ENCODE results near the gene MTOR.
"Not testable (repeated sequence)": the region's sequence is repeated elsewhere in the genome, so short reads cannot be mapped to it uniquely, and the experiment has no call there.

MTOR gene

DNA sequence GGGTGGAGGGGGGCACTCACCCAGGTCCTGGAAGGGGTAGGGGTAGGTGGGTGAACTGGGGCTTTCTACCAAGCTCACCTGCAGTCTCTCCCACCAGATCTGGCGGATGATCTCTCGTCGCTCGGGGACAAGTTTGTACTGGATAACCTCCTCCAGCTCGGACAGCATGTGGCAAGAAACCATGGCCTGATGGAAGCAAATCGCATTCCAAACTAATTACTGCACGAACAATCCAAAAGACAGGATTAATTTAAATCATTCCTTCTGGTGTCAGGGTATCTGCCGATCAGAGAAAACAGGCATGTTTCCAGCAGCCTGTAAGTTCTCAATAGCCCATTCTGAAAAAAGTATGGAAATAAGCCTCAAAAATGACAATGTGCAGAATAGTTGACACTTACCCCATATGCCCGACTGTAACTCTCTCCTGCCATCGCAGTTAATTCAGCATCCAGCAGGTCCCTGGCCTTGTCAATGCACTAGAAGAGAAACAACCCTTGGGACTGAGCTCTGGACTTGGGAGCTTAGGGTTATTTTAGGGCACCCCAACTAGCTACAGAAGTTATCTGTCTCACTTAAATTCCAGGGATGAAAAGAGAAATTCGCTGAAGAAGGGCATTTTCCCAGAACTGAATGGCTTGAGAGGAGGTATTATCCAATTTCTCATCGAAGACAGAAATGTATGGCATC is 117.6 kb downstream of the MTOR start:
- DNase-seq = no peak

DNA sequence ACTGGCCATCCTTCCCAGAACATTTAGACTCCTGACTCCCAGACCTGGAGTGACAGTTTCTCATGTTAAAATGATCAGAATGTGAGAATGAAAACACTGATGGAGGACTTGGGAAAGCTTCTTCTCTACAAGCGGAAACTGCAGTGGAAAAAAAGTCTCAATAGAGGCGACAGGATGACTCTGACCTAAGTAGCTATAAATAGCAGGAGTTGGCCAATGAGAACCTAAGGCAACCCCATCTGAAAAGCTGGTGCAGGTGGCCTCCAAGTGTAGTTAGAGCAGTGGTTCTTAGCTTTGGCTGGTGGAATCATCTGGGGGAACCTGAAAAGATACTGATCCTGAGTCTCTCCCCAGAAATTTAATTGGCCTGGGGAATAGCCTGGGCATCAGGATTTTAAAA is 118.4 kb downstream of the MTOR start:
- no peak for DNase-seq

DNA sequence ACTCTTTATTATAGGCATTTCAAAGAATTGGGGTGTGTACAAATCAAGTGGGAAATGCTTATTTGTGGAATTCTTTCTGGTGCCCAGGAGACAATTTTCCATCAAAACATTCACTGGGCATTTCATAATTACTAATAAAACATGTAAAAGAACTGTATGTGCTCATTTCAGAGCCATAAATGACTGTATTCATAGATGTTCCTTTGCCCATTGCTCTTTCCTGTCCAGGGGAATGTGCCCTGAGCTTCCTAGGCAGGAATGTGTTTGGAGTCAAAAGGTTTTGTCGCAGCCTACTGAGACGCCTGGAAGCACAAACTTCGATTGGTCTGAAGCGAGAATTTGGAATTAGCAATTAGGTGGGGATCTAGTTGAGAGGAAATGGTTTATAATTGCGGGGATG is 119.0 kb downstream of the MTOR start:
- no peak for DNase-seq

- no peak for DNase-seq
These were observed 119.5 kb downstream of the MTOR start for GRCh38 chr1:11142618-11143391.

- DNase-seq = no peak
These were observed 123.4 kb downstream of the MTOR start for GRCh38 chr1:11138952-11139351.

- DNase-seq = no peak
These were observed 124.3 kb downstream of the MTOR start for GRCh38 chr1:11138029-11138428.

DNA sequence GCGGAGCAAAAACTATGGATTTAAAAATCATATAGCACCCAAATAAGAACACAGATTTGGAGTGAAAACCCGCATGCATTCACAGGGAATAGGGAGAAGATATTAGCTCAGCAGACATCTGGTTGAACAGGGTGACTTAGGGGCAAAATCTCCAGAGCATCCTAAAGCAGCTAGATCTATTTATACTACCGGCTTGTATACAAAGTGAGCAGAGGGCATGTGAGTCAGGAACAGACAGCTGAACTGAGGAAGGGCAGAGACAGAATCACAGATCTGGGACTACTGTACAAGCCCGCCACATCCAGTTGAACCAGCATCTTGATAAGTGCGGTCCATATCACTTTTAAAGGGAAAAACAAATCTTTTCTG is 127.5 kb downstream of the MTOR start:
- no peak for DNase-seq

GRCh38 chr1:11134251-11134897 is 128.0 kb downstream of the MTOR start:
- no peak for DNase-seq

DNA sequence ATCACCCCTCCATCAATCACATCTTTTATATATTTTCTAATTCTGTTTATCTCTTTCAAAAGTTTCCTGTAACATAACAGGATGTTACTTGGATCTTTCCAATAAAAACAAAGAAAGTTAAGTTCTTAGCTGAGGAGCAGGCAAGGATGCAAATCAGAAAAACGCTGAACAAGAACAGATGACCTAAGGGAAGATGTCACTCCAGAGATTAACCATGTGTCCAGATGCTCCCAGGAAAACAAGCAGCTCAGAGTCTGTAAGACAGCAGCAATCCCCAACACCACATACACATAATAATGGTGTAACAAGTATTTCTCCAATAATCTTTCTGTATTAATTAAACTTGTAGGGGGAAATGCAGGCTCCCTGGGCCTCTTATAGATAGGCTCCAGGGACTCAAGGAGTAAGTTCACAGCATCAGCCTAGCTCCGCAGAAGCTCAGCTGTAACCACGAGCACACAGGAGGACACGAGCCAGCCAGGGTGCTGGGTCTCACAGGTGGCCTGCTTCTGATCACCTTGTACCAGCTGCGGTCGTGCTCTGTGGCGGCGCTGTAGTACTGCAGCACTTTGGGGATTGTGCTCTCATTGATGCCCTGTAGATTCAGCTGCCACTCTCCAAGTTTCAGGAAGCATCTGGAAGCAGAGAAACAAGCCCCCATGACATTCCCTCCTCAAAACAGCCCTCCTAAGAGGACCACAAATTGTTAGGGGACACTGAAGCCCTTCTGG is 129.6 kb downstream of the MTOR start:
- no peak for DNase-seq

DNA sequence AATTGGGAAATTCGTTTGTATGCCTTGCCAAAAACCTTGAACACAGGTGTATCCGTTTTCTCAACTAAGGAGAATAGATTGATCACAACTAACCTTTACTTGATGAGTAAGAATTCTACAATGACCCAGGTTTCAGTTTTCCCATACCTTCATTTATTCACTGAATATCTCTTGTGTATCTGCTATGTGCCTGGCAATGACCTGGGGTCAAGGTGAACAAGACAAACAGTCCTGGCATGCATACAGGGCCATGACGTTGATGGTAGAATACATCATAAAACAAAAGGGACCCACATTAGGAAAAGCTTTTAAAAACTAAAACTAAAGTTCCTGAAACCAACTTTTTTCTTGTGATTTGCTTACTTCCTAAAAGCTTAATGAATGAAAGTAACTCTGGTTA is 130.5 kb downstream of the MTOR start:
- DNase-seq = no peak

DNA sequence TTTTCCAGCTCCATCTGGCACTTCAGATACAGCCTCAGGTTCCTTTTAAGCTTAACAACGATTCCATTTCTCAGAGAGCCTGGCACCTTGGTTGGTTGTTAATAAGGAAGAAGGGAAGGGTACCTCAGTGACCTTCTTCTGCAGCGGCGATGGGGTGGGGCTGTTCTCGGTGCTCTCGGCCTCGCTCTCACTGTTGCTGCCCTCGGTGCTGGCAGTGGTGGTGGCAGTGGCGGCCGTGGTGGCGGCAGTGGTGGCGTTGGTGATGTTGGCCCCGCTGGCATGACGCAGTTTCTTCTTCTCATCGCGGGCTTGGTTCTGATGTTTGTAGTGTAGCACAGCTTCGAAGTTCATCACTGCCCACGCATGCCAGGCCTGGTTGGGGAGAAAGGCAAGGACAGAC is 131.9 kb downstream of the MTOR start:
- no peak for DNase-seq

- DNase-seq = no peak
These were observed 132.5 kb downstream of the MTOR start for GRCh38 chr1:11129649-11130390.

DNA sequence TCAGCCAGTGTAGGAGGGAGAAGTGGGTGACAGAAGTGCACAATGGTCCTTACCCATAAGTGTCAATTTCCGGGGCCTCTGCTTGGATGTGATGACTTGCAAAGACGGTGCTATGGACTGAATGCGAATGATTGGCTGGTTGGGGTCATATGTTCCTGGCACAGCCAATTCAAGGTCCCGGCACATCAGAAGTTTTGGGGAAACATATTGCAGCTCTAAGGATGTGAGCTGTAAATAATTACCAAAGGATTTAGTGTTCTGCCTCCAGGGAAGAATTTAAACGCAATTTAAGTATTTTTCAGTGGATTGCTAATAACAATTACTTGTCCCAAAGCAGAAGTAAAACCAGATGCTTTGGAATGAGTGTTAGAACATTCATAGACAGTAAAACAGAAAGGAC is 135.8 kb downstream of the MTOR start:
- no peak for DNase-seq

- no peak for DNase-seq
These were observed 136.4 kb downstream of the MTOR start for GRCh38 chr1:11125931-11126330.

DNA sequence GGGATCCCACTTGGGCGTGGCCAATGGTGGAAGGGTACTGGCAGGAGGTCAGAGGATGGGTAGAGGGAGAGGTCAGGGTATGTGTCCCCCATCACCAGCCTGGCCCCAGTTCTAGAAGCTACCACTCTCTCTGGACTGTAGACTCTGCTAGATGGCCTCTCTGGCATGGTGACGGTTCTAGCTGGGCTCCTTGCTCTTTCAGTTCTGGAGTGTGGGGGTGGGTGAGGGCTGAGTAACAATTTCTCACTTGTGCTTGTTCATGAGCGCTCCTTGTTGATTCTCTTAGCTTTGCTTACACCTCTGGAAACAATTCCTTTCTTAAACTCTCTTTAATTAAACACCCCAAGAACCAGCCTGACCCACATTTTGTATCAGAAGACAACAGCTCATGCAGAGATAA is 137.4 kb downstream of the MTOR start:
- DNase-seq = no peak

DNA sequence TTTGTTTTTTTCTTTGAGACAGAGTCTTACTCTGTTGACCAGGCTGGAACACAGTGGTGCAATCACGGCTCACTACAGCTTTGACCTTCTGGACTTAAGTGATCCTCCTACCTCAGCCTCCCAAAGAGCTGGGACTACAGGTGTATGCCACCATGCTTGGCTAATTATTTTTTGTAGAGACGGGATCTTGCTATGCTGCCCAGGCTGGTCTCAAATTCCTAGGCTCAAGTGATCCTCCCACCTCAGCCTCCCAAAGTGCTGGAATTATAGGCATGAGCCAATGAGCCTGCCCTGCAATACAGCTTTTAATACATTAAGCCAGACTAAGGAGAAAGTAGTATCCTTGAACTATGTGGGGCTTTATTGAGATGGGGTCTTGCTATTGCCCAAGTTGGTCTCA is 146.0 kb downstream of the MTOR start:
- no peak for DNase-seq

DNA sequence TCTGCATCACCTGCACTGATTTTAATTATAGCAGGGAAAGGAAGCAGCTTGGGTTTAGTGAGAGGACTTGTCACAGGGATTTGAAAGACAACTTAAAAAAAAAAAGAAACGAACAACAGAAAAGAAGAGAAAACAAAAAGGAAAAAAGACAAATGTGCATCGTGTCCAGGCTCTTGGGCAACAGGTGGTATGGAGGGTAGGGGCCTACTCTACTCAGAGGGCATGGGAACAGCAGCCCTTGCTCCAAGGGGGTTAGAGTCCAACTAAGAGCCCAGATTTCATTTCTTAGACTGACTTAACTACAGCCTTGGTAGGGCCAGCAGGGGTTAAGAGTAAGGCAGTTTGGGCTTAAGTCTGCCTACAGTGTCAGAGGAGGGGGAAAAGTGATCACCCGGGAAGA is 147.4 kb downstream of the MTOR start:
- DNase-seq = no peak

GRCh38 chr1:11109047-11109760 is 153.1 kb downstream of the MTOR start:
- no peak for DNase-seq

DNA sequence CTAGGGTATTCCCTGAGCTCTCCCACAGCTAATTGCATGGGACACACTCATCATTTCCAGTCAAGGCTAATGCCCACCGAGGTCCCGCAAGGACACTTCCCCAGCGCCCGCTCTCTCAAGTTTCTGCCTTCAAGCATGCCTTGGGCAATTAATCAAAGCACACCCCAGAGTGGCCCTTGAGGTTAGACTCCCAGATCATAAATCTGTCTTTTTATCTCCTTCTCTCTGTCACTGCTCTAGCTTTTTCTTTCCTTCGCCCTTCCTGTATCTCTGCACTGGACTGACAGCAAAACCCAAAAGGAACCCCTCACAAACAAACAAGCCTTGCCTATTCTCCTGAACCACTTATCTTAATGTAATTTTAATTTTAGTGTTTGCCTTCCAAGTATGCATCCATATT is 154.8 kb downstream of the MTOR start:
- no peak for DNase-seq

GRCh38 chr1:11105586-11105985 is 156.8 kb downstream of the MTOR start:
- DNase-seq = no peak

DNA sequence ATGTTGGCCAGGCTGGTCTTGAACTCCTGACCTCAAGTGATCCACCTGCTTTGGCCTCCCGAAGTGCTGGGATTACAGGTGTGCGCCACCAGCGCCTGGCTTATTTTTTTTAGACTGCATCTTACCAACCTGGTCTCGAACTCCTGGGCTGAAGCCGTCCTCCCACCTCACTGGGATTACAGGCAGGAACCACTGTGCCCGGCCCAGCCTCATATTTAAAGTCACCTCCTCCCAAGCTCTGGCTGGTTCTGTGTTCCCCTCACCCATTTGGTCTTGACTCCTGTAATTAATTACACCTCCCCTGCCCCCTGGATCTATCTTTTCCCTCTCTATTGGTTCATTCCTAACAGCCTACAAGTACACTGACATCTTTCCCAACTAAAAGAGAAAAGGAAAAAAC is 161.0 kb downstream of the MTOR start:
- DNase-seq = no peak

DNA sequence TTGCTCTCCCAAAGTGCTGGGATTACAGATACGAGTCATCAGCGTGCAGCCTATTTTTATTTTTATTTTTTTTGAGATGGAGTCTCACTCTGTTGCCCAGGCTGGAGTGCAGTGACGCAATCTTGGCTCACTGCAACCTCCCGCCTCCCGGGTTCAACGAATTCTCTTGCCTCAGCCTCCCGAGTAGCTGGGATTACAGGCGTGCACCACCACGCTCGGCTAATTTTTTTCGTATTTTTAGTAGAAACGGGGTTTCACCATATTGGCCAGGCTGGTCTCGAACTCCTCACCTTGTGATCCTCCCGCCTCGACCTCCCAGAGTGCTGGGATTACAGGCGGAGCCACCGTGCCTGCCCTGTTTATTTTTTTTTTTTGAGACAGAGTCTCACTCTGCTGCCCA is 161.5 kb downstream of the MTOR start:
- DNase-seq = not testable (repeated sequence)
